Mucosa of rectum (tissue), 2 donors: ENCODE results near the gene UBLCP1.
A peak's percentile ranks its signal among the peaks of the same experiment; 100 is the strongest.

Experiments used
- H3K27ac ChIP-seq, 2 donors: one replicate each; pipeline ENCODE4 v1.7.0; 2013; ENCODE audit warnings: inconsistent platforms in 2 of 2, low read depth in 2 of 2, low read length in 2 of 2
- H3K27me3 ChIP-seq, 2 donors: one replicate each; pipeline ENCODE4 v1.7.0; 2013; ENCODE audit warnings: low read length in 2 of 2; ENCODE audit not compliant: control insufficient read depth in 2 of 2, insufficient read depth in 2 of 2
- H3K36me3 ChIP-seq, 2 donors: one replicate each; pipeline ENCODE4 v1.7.0; 2013; ENCODE audit warnings: low read length in 2 of 2; ENCODE audit not compliant: control insufficient read depth in 2 of 2, insufficient read depth in 2 of 2
- H3K4me1 ChIP-seq, 2 donors: one replicate each; pipeline ENCODE4 v1.7.0; 2013; ENCODE audit warnings: low read length in 2 of 2, mild to moderate bottlenecking in 1 of 2; ENCODE audit not compliant: control insufficient read depth in 2 of 2, insufficient read depth in 2 of 2
- H3K4me3 ChIP-seq, 2 donors: one replicate each; pipeline ENCODE4 v1.7.0; 2013; ENCODE audit warnings: low read length in 2 of 2
- H3K9ac ChIP-seq, 2 donors: one replicate each; pipeline ENCODE4 v1.7.0; 2013; ENCODE audit warnings: low read length in 2 of 2, low read depth in 1 of 2, mild to moderate bottlenecking in 1 of 2
- H3K9me3 ChIP-seq, 2 donors: one replicate each; pipeline ENCODE4 v1.7.0; 2013; ENCODE audit warnings: low read length in 2 of 2; ENCODE audit not compliant: control insufficient read depth in 2 of 2
- donor health status: healthy.
- donor health status: Normal muscosa, but diverticular disease.

UBLCP1 gene

GRCh38 chr5:159322180-159322579 lies 59.1 kb downstream of the UBLCP1 start:
- H3K4me3 ChIP-seq: no peak overlapping the region
- no peaks in the 10 kb centered on the region for H3K36me3 ChIP-seq
- H3K27me3 ChIP-seq: no peaks in the 10 kb centered on the region
- no peak overlapping the region for H3K27ac ChIP-seq
- no peaks in the 10 kb centered on the region for H3K9me3 ChIP-seq
- H3K9ac ChIP-seq: no peak overlapping the region
- H3K4me1 ChIP-seq: no peaks in the 10 kb centered on the region

- H3K27me3 ChIP-seq: peaks cover 0 to 2% of the 10 kb centered on the region in 2 donors
- no peaks in the 10 kb centered on the region for H3K4me1 ChIP-seq
- no peaks in the 10 kb centered on the region for H3K36me3 ChIP-seq
- no peak overlapping the region for H3K9ac ChIP-seq
- no peak overlapping the region for H3K4me3 ChIP-seq
- no peaks in the 10 kb centered on the region for H3K9me3 ChIP-seq
- H3K27ac ChIP-seq: no peak overlapping the region
Measured at GRCh38 chr5:159324102-159324755, 61.1 kb downstream of the UBLCP1 start.

GRCh38 chr5:159324986-159325385 lies 61.9 kb downstream of the UBLCP1 start:
- H3K9me3 ChIP-seq: no peaks in the 10 kb centered on the region
- H3K27me3 ChIP-seq: peaks cover 0 to 2% of the 10 kb centered on the region in 2 donors
- H3K36me3 ChIP-seq: no peaks in the 10 kb centered on the region
- H3K9ac ChIP-seq: no peak overlapping the region
- H3K4me3 ChIP-seq: no peak overlapping the region
- no peaks in the 10 kb centered on the region for H3K4me1 ChIP-seq
- no peak overlapping the region for H3K27ac ChIP-seq

- H3K27ac ChIP-seq: no peak within 1 kb of the TSS
- H3K36me3 ChIP-seq: no peaks in the 10 kb centered on the region
- H3K9ac ChIP-seq: no peak within 1 kb of the TSS
- peaks cover 2% of the 10 kb centered on the region in 2 donors for H3K27me3 ChIP-seq
- H3K9me3 ChIP-seq: no peaks in the 10 kb centered on the region
- peaks cover 0 to 7% of the 10 kb centered on the region in 2 donors for H3K4me1 ChIP-seq
- no peak within 1 kb of the TSS for H3K4me3 ChIP-seq
Measured at GRCh38 chr5:159330131-159330800, 67.2 kb downstream of the UBLCP1 start, which contains the start of gene IL12B. IL12B (minus strand) TSS chr5:159330487; CDS start chr5:159326782, 3,705 bp downstream.

- H3K27me3 ChIP-seq: peaks cover 2% of the 10 kb centered on the region in 2 donors
- no peaks in the 10 kb centered on the region for H3K36me3 ChIP-seq
- peaks cover 0 to 7% of the 10 kb centered on the region in 2 donors for H3K4me1 ChIP-seq
- H3K27ac ChIP-seq: no peak overlapping the region
- peak overlapping the region; percentile 38 to 53 for H3K4me3 ChIP-seq
- peak overlapping the region in 1 of 2 donors; percentile 57 for H3K9ac ChIP-seq
- no peaks in the 10 kb centered on the region for H3K9me3 ChIP-seq
Measured at GRCh38 chr5:159331093-159331973, 68.2 kb downstream of the UBLCP1 start.

- H3K9me3 ChIP-seq: no peaks in the 10 kb centered on the region
- H3K27me3 ChIP-seq: peaks cover 2% of the 10 kb centered on the region in 2 donors
- H3K4me3 ChIP-seq: no peak overlapping the region
- no peaks in the 10 kb centered on the region for H3K36me3 ChIP-seq
- H3K9ac ChIP-seq: no peak overlapping the region
- no peak overlapping the region for H3K27ac ChIP-seq
- H3K4me1 ChIP-seq: peaks cover 0 to 7% of the 10 kb centered on the region in 2 donors
Measured at GRCh38 chr5:159332800-159333544, 69.9 kb downstream of the UBLCP1 start.

- no peaks in the 10 kb centered on the region for H3K36me3 ChIP-seq
- peaks cover 0 to 7% of the 10 kb centered on the region in 2 donors for H3K4me1 ChIP-seq
- no peak overlapping the region for H3K9ac ChIP-seq
Measured at GRCh38 chr5:159333545-159333925, 70.4 kb downstream of the UBLCP1 start.

More at GRCh38 chr5:159333545-159333925, 70.4 kb downstream of the UBLCP1 start:
- no peaks in the 10 kb centered on the region for H3K9me3 ChIP-seq
- no peak overlapping the region for H3K4me3 ChIP-seq
- peaks cover 1 to 2% of the 10 kb centered on the region in 2 donors for H3K27me3 ChIP-seq
- no peak overlapping the region for H3K27ac ChIP-seq
